Right lobe of liver (tissue), 6 donors: ENCODE results near the gene TMC2. TPM values are rescaled to one million over a fixed set of nuclear protein-coding genes. Genes with fewer than 3 reads are reported as not detected.

ENCODE experiments used
- ATAC-seq, 4 donors: fragments of 200-7000 bp; cut with Tn5 transposase; one replicate each; pipeline ENCODE4 v1.9.1; 2020; ENCODE audit warnings: mild to moderate bottlenecking in 4 of 4, moderate library complexity in 4 of 4
- DNase-seq, 3 donors: peaks; one replicate each; pipeline ENCODE4 v3.0.0-alpha.2; 2020
- H3K27ac ChIP-seq, 3 donors: fragments of 200-600 bp; one replicate each; pipeline ENCODE4 v1.8.0; 2022
- H3K27me3 ChIP-seq, 2 donors: fragments of 200-600 bp; one replicate each; pipeline ENCODE4 v1.8.0; 2022
- H3K36me3 ChIP-seq, 4 donors: fragments of 200-600 bp; sonication (generic) in 1 of 4; one replicate each; pipeline versions ENCODE4 v1.5.1 to v1.8.0; 2017 to 2022; ENCODE audit warnings: control low read depth in 1 of 4
- H3K4me1 ChIP-seq, 4 donors: fragments of 200-600 bp; sonication (generic) in 1 of 4; one replicate each; pipeline versions ENCODE4 v1.5.1 to v1.8.0; 2017 to 2022; ENCODE audit warnings: control low read depth in 1 of 4
- H3K4me3 ChIP-seq, 3 donors: fragments of 200-600 bp; one replicate each; pipeline ENCODE4 v1.8.0; 2022
- H3K9me3 ChIP-seq, 4 donors: fragments of 200-600 bp; sonication (generic) in 1 of 4; one replicate each; pipeline versions ENCODE4 v1.5.1 to v1.8.0; 2017 to 2022; ENCODE audit warnings: control low read depth in 1 of 4
- CTCF ChIP-seq, 4 donors: fragments of 200-600 bp in 3 of 4; fragments of 450-650 bp in 1 of 4; IDR thresholded peaks; one replicate each; pipeline versions ENCODE4 v1.5.1 to v1.8.0; 2016 to 2022; ENCODE audit warnings: antibody characterized with exemption in 4 of 4, mild to moderate bottlenecking in 2 of 4
- POLR2A ChIP-seq: fragments of 450-650 bp; IDR thresholded peaks from one replicate; pipeline ENCODE4 v1.6.1; 2017; ENCODE audit warnings: antibody characterized with exemption, mild to moderate bottlenecking
- WGBS: methylation state at CpG from one replicate; pipeline ENCODE4 v1.1.6; 2018; ENCODE audit warnings: low coverage, low lambda C conversion rate; ENCODE audit not compliant: insufficient coverage; ENCODE audit errors: missing lambda C conversion rate; 5-methylcytosine and 5-hydroxymethylcytosine counted together
- intact Hi-C, 2 donors: fragments of 100-400 bp; cut with DNase I; formaldehyde crosslinking; loops; one replicate each; pipeline versions ENCODE4 v1.11.2 to v1.14.1; 2022
- microRNA counts: library from miRNA; unstranded; fragments of <30 nt; microRNA quantifications from one replicate; lab custom pipeline; 2016
- microRNA-seq, 2 donors: library from miRNA; unstranded; fragments of <30 nt; microRNA quantifications; one replicate each; pipeline ENCODE4, GENCODE V29; 2019 to 2020
- small RNA-seq, 2 experiments: library from RNA; depleted of rRNA; stranded (forward); fragments of <200 nt; gene quantifications; one replicate each; pipeline ENCODE3, GENCODE V24; 2016
- total RNA-seq, 6 experiments: library from RNA; depleted of rRNA in 2 of 6; stranded (reverse); fragments of >200 nt in 2 of 6; fragmentation: NEBNext Ultra II Directional in 3 of 6; extraction: Animal tissue kit (Norgen Biotek cat#: 25700) in 3 of 6; gene quantifications; one replicate each; pipeline versions ENCODE4 v1.1.0 to v1.2.4, GENCODE V29; 2016 to 2023
- donor health status: DM: no; HTN: yes; CAD: no.
- donor health status: DM: no; HTN: no; CAD: no.
- donor health status: DM: no; HTN: no; CAD: no.
- donor health status: DM: no; HTN: yes; CAD: no.
- donor health status: DM: no; HTN: yes; CAD: no.

Gene TMC2
- total RNA-seq, 6 experiments from 2014 or later: not detected

- intact Hi-C loops: no loop called here
- 72% methylated on average over 8 of the region's 8 CpGs for WGBS
- Histone ChIP-seq H3K36me3 (no peaks in the 10 kb centered on the region), H3K4me3 (no peak overlapping the region), H3K27ac (no peak overlapping the region), H3K27me3 (peaks cover 0 to 16% of the 10 kb centered on the region in 2 donors), H3K4me1 (peaks cover 0 to 5% (median 0%) of the 10 kb centered on the region in 4 donors), H3K9me3 (no peaks in the 10 kb centered on the region)
- DNase-seq: no peak
- no peak for TF ChIP-seq POLR2A
- TF ChIP-seq CTCF (IDR thresholded peaks at IDR 0.05): no peak
- ATAC-seq: no peak
These were observed 154.8 kb downstream of the TMC2 start for GRCh38 chr20:2691127-2691526.

MicroRNA genes within 50 kb of the gene (microRNA counts, 767-probe panel; counts per million panel counts)
- microRNA hsa-miR-1292 (lab: Ali Mortazavi, UCI): 237 counts per million

Small RNA genes lying within 50 kb of the gene (microRNA-seq; reads per million reads assigned to microRNA genes)
- gene MIR1292: 7.5 to 14.2 reads per million in 2 donors

Small RNA genes lying within 50 kb of the gene (small RNA-seq; reads per million reads assigned to genes)
- 0 reads per million in 2 experiments for gene SNORA51
- gene SNORD110: 0 reads per million in 2 experiments
- 0 reads per million in 2 experiments for gene SNORD56
- 0 reads per million in 2 experiments for gene SNORD57
- 0 reads per million in 2 experiments for gene SNORD86

Other genes starting within 250 kb of the TMC2 start
- gene TGM3, start 240.6 kb upstream of the TMC2 start, total RNA-seq: 1 to 10 TPM in 1 of 6 experiments, under 1 TPM in 3, not detected in 2; 0.15 to 3.0 (median 0.30) TPM
- not detected for gene TGM6, start 155.7 kb upstream of the TMC2 start, total RNA-seq
- 100 to 1,000 TPM in 1 of 6 experiments, 10 to 100 TPM in 5; 25.4 to 105 (median 48.1) TPM for gene SNRPB, start 65.8 kb upstream of the TMC2 start, total RNA-seq
- gene ZNF343, start 27.7 kb upstream of the TMC2 start, total RNA-seq: 1 to 10 TPM; 3.9 to 7.3 (median 6.0) TPM
- 10 to 100 TPM; 32.7 to 60.9 (median 42.7) TPM for gene NOP56, start 116.1 kb downstream of the TMC2 start, total RNA-seq
- 10 to 100 TPM; 37.6 to 78.1 (median 43.6) TPM for gene IDH3B, start 127.6 kb downstream of the TMC2 start, total RNA-seq
- gene EBF4, start 156.2 kb downstream of the TMC2 start, total RNA-seq: 10 to 100 TPM in 1 of 6 experiments, 1 to 10 TPM in 5; 2.8 to 16.6 (median 6.2) TPM